Thoracic aorta (tissue), 2 donors: ENCODE data around the gene RNF144B. TPM values are rescaled to one million over a fixed set of nuclear protein-coding genes. Genes with fewer than 3 reads are reported as not detected.

ENCODE experiments used
- ATAC-seq: fragments of 150-250 bp; one replicate; pipeline ENCODE4 v1.8.0; 2017; ENCODE audit warnings: low read depth; ENCODE audit not compliant: insufficient number of reproducible peaks, low FRiP score
- DNase-seq: peaks from one replicate; pipeline ENCODE4 v3.0.0-alpha.2; 2020; ENCODE audit warnings: low spot score
- H3K27ac ChIP-seq, 2 donors: fragments of 200-600 bp; sonication (generic); 1 replicate in 1 of 2; 2 replicates in 1 of 2; pipeline ENCODE4 v1.5.1; 2016; ENCODE audit warnings: mild to moderate bottlenecking in 2 of 2, moderate library complexity in 2 of 2
- H3K27me3 ChIP-seq: fragments of 200-600 bp; sonication (generic); replicated peaks from 2 replicates; pipeline ENCODE4 v1.6.0; 2016; ENCODE audit warnings: mild to moderate bottlenecking; ENCODE audit not compliant: insufficient read depth
- H3K36me3 ChIP-seq: fragments of 200-600 bp; sonication (generic); one replicate; pipeline ENCODE4 v1.5.1; 2016
- H3K4me1 ChIP-seq, 2 donors: fragments of 200-600 bp; sonication (generic); 1 replicate in 1 of 2; 2 replicates in 1 of 2; pipeline versions ENCODE4 v1.5.1 to v1.6.0; 2016; ENCODE audit warnings: low read depth in 2 of 2, mild to moderate bottlenecking in 1 of 2; ENCODE audit not compliant: control insufficient read depth in 1 of 2
- H3K4me3 ChIP-seq: fragments of 200-600 bp; sonication (generic); 2 replicates; pipeline ENCODE4 v1.5.1; 2016; ENCODE audit warnings: mild to moderate bottlenecking
- H3K9me3 ChIP-seq: fragments of 200-600 bp; sonication (generic); 2 replicates; pipeline ENCODE4 v1.5.1; 2016
- CTCF ChIP-seq: fragments of 200-600 bp; sonication (generic); IDR thresholded peaks from one replicate; pipeline ENCODE4 v1.5.1; 2019; ENCODE audit warnings: antibody characterized with exemption
- total RNA-seq, 2 donors: library from RNA; depleted of rRNA; stranded (reverse); fragments of >200 nt; gene quantifications; one replicate each; pipeline versions ENCODE4 v1.1.0 to v1.2.3, GENCODE V29; 2016

RNF144B gene
- total RNA-seq, 2 donors from 2014 or later = 15.8 to 24.3 TPM

GRCh38 chr6:18371010-18371409 is 16.1 kb upstream of the RNF144B start:
- no peak for TF ChIP-seq CTCF
- no peaks in the 10 kb centered on the region for H3K9me3 ChIP-seq
- DNase-seq (no peak), ATAC-seq (no peak)
- no peaks in the 10 kb centered on the region for H3K36me3 ChIP-seq
- H3K27me3 ChIP-seq = no peaks in the 10 kb centered on the region
- no peak overlapping the region for H3K4me3 ChIP-seq
- no peak overlapping the region for H3K27ac ChIP-seq
- H3K4me1 ChIP-seq = peaks cover 0 to 5% of the 10 kb centered on the region in 2 donors

- DNase-seq (no peak), ATAC-seq (no peak)
- no peak for TF ChIP-seq CTCF
- Histone ChIP-seq H3K27me3 (no peaks in the 10 kb centered on the region), H3K9me3 (no peaks in the 10 kb centered on the region), H3K36me3 (no peaks in the 10 kb centered on the region), H3K4me3 (no peak overlapping the region), H3K27ac (no peak overlapping the region), H3K4me1 (peaks cover 0 to 5% of the 10 kb centered on the region in 2 donors)
Measured at GRCh38 chr6:18371656-18372055, 15.5 kb upstream of the RNF144B start.

- ATAC-seq (no peak), DNase-seq (no peak)
- no peaks in the 10 kb centered on the region for H3K4me1 ChIP-seq
- H3K27ac ChIP-seq = no peak overlapping the region
- H3K4me3 ChIP-seq = no peak overlapping the region
- no peaks in the 10 kb centered on the region for H3K27me3 ChIP-seq
- no peak for TF ChIP-seq CTCF
- H3K9me3 ChIP-seq = no peaks in the 10 kb centered on the region
- H3K36me3 ChIP-seq = no peaks in the 10 kb centered on the region
Measured at GRCh38 chr6:18380158-18380836, 6.9 kb upstream of the RNF144B start.

GRCh38 chr6:18380851-18381250 is 6.3 kb upstream of the RNF144B start:
- H3K4me3 ChIP-seq = no peak overlapping the region
- H3K27me3 ChIP-seq = no peaks in the 10 kb centered on the region
- DNase-seq (no peak), ATAC-seq (no peak)
- no peak for TF ChIP-seq CTCF
- no peaks in the 10 kb centered on the region for H3K36me3 ChIP-seq
- H3K9me3 ChIP-seq = no peaks in the 10 kb centered on the region
- H3K4me1 ChIP-seq = peaks cover under 1 to 3% of the 10 kb centered on the region in 2 donors
- H3K27ac ChIP-seq = no peak overlapping the region

- Histone ChIP-seq H3K27ac (no peak overlapping the region), H3K36me3 (no peaks in the 10 kb centered on the region), H3K27me3 (no peaks in the 10 kb centered on the region), H3K9me3 (no peaks in the 10 kb centered on the region), H3K4me1 (peaks cover 16 to 23% of the 10 kb centered on the region in 2 donors), H3K4me3 (no peak overlapping the region)
- no peak for TF ChIP-seq CTCF
- DNase-seq (no peak), ATAC-seq (no peak)
Measured at GRCh38 chr6:18383441-18383840, 3.7 kb upstream of the RNF144B start.
